GM13976 (cell line): ENCODE results near the gene RELN.

Experiments
- DNase-seq: peaks from one replicate; pipeline ENCODE4 v3.0.0; 2012; ENCODE audit warnings: low spot score
- CTCF ChIP-seq: IDR thresholded peaks from 2 replicates; pipeline ENCODE4 v1.5.1; 2012; ENCODE audit warnings: borderline replicate concordance, mild to moderate bottlenecking; ENCODE audit not compliant: insufficient read depth; ENCODE audit errors: extremely low read depth, missing control alignments, control extremely low read depth
- in situ Hi-C: fragments of 300-500 bp; cut with MboI; formaldehyde crosslinking; loops from one replicate; pipeline ENCODE4 v1.12.0; 2022; ENCODE audit warnings: low sequenced_read_pairs, mixed read lengths, inconsistent platforms; ENCODE audit not compliant: unreplicated experiment

Gene RELN

DNA sequence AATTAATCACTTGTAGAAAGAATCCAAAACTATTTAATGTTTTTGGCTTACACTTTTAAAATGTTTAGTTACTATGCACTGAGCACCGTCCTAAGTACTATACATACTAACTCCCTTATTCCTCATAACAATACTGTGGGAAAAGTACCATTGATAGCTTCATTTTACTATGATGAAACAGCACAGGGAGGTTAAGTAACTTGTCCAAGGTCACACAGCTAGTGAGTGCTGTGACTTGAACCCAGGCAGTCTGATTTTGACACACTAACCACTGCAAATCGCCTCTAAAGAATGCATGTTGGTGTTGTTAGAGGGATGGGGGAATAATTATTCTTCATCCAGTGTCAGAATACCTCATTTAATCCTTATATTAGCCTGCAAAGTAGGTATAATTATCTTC, 1.9 kb upstream of the RELN start:
- DNase-seq, result no peak
- TF ChIP-seq CTCF, result no peak
- in situ Hi-C loops, result no loop called here

DNA sequence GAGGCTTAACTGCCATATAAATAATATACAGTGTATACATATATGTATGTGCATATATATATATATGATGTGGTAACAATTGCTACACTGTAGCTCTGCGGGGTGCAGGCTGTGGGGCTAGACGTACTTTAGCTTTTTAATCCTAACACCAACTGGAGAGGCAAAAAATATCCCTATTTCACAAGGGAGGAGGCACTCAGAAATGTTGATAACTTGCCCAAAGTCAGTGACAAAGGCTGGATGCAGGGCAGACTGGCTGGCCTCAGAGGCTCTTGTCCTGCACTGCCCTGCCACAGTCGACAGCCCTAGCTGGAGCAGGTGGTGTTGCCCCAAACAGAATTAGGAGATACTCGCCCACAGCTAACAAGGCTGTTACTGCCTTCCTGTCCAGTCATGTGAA, 1.5 kb upstream of the RELN start:
- in situ Hi-C loops, result no loop called here
- TF ChIP-seq CTCF, result no peak
- DNase-seq, result no peak

DNA sequence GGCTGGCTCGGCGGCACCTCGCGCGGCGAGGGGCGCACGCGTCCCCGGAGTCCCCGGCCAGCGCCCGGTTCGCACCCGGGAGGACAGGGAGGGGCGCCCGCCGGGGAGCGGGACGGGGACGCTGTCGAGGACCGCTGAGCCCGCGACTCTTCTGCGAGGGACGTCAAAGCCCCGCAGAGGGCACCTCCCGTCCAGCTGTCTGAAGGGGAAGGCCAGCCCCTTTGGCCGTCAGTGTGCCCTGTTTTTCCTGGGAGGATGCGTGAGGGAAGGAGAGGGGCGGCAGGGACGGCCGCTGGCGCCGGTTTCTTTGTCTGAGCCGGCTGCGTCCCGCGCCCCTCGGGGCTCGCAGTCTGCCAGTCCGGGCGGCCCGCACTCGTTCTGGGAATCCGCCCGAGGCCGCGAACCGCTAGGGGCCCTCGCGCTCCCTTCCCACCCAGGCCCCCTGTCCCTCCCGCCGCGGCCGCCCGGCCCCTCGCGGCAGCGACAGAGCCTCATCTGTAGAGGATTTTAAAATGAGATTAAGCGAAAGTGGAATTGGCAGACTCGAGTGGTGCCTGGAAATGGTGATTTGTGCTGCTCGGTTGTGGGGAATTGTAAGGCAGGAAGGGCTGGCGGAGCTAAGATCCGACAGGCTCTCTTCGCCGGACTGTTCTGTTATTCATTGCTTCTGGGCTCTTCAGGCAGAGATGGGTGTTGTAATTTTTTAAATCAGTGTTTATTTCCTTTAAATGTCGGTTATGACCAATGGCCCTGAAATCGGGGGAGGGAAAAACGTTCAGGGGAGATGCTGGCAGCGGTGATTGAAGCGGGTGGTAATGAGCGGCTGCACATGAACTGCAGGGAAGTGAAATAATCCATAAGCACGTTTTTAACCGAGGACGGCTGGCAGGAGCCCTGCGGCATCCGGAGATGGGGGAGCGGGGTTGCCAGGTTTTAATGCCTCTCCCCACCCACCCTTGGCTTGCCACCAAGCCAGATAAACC, 618 bp upstream of the RELN start:
- TF ChIP-seq CTCF, result no peak
- in situ Hi-C loops, result no loop called here
- DNase-seq, result peak; percentile 37

- TF ChIP-seq CTCF, result no peak
- in situ Hi-C loops, result no loop called here
- peak; percentile 17 for DNase-seq
Observed at GRCh38 chr7:103988468-103989199, 824 bp downstream of the RELN start.

DNA sequence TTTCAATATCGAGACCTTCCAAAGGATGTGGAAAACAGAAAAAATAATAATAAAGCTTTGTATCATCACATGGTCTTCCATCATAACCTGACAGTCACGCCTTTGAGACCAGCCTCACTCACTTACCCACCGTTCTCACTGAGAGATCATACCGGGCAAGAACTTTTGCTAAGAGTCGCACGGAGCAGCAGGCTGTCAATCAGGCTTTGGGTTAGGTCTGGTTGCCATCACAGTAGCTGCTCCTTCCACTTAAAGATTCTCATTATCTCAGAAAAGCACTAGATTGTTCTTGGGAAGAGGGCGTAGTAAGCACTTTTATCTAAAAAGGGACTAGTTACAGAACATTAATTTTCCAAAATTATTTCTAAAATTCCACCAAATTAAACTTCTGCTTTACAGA, 2.0 kb downstream of the RELN start:
- in situ Hi-C loops, result no loop called here
- DNase-seq, result no peak
- TF ChIP-seq CTCF, result no peak

GRCh38 chr7:103985565-103986126, 3.8 kb downstream of the RELN start:
- DNase-seq, result no peak
- TF ChIP-seq CTCF, result no peak
- in situ Hi-C loops, result no loop called here
